GM19099 (cell line): ENCODE measurements around the gene GGA1.

Experiments
- POLR2A ChIP-seq: IDR thresholded peaks from 3 replicates; pipeline ENCODE4 v1.6.1; 2011; ENCODE audit warnings: low read depth; ENCODE audit not compliant: insufficient read length; ENCODE audit errors: extremely low read depth

The GGA1 gene

DNA sequence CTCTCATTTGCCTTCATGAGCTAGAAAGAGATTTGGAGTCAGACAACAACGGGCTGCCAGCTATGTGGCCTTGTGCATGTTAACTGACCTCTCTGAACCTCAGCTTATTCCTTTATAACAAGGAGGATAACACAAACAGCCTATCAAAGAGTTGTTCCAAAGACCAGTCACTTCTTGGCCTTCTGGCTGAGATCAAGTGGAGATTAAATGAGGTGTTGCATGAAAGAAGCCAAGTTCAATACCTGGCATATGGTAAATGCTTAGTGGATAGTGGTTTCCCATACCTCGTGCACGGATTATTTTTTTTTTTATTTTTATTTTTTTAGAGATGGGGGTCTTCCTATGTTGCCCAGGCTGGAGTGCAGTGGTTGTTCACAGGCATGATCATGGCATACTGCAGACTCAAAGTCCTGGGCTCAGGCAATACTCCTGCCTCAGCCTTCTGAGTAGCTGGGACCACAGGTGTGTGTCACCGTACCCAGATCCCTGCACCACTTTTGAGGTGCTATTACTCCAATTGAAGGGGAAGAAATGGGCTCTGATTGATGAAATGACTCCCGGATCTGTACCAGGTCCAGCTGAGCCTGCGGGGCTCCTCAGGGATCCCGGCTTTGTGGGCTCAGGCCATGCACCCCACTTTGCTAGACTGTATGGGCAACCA lies 71.7 kb downstream of the GGA1 start:
- TF ChIP-seq POLR2A: no peak

DNA sequence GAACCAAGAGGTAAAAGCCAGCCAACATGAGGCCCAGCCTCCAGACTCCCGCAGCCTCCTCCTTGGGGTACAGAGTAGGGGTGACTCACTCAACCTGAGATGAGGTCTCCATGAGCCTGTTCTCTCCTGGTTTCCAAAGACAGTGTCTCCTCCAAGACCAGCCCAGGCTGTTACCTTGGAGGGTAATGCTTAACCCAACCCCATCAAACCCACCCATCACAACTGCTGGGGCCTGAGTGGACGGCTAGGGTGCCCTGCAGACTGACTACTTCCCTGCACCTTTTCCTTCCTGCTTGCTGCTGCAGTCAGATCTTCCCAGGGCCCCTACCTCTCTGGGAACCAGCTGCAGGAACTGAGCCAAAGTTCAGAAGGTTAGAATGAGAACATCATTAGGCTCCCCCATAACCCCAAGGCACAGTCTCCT lies 72.4 kb downstream of the GGA1 start:
- no peak for TF ChIP-seq POLR2A

DNA sequence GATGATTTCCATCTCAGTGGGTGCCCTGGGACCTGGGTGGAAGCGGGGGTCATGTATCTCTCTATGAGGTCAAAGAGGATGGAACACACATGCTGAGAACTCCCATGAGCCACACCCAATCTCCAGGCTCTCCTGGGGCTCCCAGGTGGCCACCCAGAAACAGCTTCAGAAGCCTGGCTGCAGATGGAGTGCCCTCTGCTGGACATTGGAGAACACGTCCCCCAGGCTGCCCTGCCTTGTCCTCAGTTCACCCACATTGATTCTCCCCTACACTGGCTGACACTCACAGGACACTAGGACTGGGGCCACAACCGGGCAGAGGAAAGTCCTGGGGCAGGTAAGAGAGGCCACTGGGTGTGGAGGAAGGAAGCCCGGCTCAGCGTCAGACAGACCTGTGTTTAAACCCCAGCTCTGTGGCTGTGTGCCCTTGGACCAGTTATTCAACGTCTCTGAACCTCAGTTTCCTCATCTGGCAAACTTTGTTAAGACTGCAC lies 73.0 kb downstream of the GGA1 start:
- TF ChIP-seq POLR2A: no peak
